ENCODE measurements around the gene TBC1D10A. TPM values are rescaled to one million over a fixed set of nuclear protein-coding genes. Genes with fewer than 3 reads are reported as not detected.

The TBC1D10A gene
- total RNA-seq, 1 donor from 2014 or later = 12.6 TPM

DNA sequence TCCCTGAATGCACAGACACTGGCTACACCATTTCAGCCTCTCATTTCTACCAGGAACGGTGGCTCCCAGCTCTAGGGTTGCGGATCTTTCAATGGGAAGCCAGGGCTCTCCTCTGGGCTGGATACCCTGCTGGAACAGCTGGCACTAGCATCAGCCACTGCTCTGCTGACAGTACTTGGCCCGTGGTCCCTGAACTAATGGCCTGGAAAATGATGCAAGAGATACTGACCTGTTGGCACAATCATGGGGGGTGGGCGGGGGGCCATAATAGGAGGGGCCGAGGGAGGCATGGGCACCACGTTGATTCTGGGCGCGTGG is 10.7 kb upstream of the TBC1D10A start:
- H3K9me3 Mint-ChIP-seq (ENCODE audit: unreplicated experiment) = no peaks in the 10 kb centered on the region
- DNase-seq (ENCODE audit: extremely low spot score, unreplicated experiment) = no peak
- H3K4me1 Mint-ChIP-seq (ENCODE audit: unreplicated experiment) = peaks cover 2% of the 10 kb centered on the region
- H3K27me3 Mint-ChIP-seq (ENCODE audit: unreplicated experiment) = no peaks in the 10 kb centered on the region
- TF ChIP-seq, protein P1, sequence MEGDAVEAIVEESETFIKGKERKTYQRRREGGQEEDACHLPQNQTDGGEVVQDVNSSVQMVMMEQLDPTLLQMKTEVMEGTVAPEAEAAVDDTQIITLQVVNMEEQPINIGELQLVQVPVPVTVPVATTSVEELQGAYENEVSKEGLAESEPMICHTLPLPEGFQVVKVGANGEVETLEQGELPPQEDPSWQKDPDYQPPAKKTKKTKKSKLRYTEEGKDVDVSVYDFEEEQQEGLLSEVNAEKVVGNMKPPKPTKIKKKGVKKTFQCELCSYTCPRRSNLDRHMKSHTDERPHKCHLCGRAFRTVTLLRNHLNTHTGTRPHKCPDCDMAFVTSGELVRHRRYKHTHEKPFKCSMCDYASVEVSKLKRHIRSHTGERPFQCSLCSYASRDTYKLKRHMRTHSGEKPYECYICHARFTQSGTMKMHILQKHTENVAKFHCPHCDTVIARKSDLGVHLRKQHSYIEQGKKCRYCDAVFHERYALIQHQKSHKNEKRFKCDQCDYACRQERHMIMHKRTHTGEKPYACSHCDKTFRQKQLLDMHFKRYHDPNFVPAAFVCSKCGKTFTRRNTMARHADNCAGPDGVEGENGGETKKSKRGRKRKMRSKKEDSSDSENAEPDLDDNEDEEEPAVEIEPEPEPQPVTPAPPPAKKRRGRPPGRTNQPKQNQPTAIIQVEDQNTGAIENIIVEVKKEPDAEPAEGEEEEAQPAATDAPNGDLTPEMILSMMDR (IDR thresholded peaks at IDR 0.05) = no peak
- peaks cover 62% of the 10 kb centered on the region for H3K36me3 Mint-ChIP-seq (ENCODE audit: unreplicated experiment)
- H3K4me3 Mint-ChIP-seq (ENCODE audit: unreplicated experiment) = no peak overlapping the region
- no peak overlapping the region for H3K27ac Mint-ChIP-seq (ENCODE audit: unreplicated experiment)

DNA sequence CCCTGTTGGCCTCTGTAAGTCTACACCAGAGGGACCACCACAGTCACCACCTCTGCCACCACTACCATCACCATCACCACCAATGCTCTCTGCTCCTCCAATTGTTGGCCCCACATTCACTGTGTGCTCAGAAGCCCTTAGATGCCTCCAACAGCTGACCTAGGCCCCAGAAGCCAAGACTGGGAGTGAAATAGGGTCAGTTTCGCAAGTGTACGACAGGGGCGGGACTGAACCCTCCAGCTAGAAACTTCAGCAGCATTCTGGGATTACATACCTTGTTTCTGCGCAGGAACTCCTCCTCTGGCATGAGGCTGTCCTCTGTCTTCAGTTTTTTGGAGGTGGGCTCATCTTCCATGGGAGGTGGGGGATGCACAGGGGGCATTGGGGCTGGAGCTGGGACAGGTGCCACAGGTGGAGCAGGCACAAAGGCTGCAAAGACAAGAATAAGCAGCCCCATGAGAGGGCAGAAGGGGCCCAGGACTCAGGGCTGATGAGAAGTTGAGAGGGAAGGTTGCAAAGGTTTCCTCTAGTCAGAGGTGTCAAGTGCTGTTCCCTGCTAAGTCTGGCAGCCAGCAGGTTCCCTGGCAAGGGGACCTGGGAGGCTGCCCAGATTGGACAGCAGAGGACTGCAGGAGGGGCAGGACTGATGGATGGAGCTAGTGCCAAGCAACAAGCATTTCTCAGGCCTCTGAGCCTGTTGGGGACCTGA is 10.2 kb upstream of the TBC1D10A start:
- H3K27me3 Mint-ChIP-seq (ENCODE audit: unreplicated experiment) = no peaks in the 10 kb centered on the region
- TF ChIP-seq, protein P1 (IDR thresholded peaks at IDR 0.05) = no peak
- H3K4me3 Mint-ChIP-seq (ENCODE audit: unreplicated experiment) = no peak overlapping the region
- H3K36me3 Mint-ChIP-seq (ENCODE audit: unreplicated experiment) = peaks cover 57% of the 10 kb centered on the region
- H3K9me3 Mint-ChIP-seq (ENCODE audit: unreplicated experiment) = no peaks in the 10 kb centered on the region
- H3K4me1 Mint-ChIP-seq (ENCODE audit: unreplicated experiment) = peaks cover 2% of the 10 kb centered on the region
- H3K27ac Mint-ChIP-seq (ENCODE audit: unreplicated experiment) = no peak overlapping the region
- no peak for DNase-seq (ENCODE audit: extremely low spot score, unreplicated experiment)

DNA sequence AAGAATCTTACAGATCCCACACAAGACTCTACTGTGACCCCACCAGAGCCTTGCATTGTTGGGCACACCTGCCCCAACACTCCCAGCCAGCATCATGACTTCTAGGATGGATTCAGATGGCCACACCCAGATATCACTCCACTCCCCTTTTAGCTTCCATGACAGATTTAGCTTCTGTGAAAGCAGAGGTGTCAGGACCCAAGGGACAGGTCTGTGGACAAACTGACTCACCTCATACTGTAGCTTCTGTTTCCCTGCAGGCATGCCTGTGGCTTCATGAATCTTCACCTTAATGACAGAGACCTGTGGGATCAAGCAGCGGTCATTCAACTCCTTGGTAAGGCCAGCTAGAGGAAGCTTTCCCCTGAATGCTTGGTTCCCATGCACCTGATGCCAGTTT is 8.5 kb upstream of the TBC1D10A start:
- Mint-ChIP-seq H3K36me3 (ENCODE audit: unreplicated experiment) (peaks cover 55% of the 10 kb centered on the region), H3K27ac (ENCODE audit: unreplicated experiment) (no peak overlapping the region), H3K4me3 (ENCODE audit: unreplicated experiment) (no peak overlapping the region), H3K4me1 (ENCODE audit: unreplicated experiment) (no peaks in the 10 kb centered on the region), H3K27me3 (ENCODE audit: unreplicated experiment) (no peaks in the 10 kb centered on the region), H3K9me3 (ENCODE audit: unreplicated experiment) (no peaks in the 10 kb centered on the region)
- TF ChIP-seq, protein P1 (IDR thresholded peaks at IDR 0.05) = no peak
- no peak for DNase-seq (ENCODE audit: extremely low spot score, unreplicated experiment)

DNA sequence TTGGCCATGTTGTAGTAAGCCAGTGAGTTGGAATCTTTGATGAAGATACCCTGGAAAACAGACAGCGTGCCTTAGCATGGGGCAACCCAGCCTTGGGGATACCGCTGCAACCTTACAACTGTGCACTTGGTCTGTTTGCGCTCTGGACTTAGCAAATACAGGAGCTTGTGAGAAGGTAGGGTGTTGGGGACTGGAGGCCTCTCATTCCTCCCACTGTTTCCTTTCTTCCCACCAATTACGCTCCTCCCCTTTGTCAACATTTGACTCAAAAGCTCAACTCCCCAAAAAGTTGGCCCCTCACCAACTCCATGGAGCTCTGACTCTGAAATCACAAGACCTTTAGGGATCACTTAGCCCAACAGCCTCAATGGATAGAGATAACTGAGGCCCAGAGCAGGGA is 7.9 kb upstream of the TBC1D10A start:
- no peak overlapping the region for H3K4me3 Mint-ChIP-seq (ENCODE audit: unreplicated experiment)
- DNase-seq (ENCODE audit: extremely low spot score, unreplicated experiment) = no peak
- no peak overlapping the region for H3K27ac Mint-ChIP-seq (ENCODE audit: unreplicated experiment)
- H3K36me3 Mint-ChIP-seq (ENCODE audit: unreplicated experiment) = peaks cover 50% of the 10 kb centered on the region
- H3K4me1 Mint-ChIP-seq (ENCODE audit: unreplicated experiment) = no peaks in the 10 kb centered on the region
- no peaks in the 10 kb centered on the region for H3K27me3 Mint-ChIP-seq (ENCODE audit: unreplicated experiment)
- H3K9me3 Mint-ChIP-seq (ENCODE audit: unreplicated experiment) = no peaks in the 10 kb centered on the region
- TF ChIP-seq, protein P1 (IDR thresholded peaks at IDR 0.05) = no peak

DNA sequence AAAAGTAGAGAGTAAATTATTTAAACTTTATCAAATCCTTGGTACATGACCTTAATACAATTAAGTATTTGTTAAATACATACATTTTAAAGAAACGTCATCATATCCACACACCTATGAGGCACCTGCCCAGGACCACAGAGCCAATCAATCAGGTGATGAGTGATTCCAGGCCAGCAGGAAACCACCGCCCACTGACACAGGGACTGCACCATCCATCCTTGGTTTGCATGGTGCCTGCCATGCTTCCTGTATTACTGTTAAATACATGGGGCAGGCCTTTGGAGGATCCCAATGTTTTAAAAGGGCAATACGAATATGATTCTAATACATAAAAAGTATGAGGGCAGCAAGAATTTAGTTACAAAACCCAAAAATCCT is 7.0 kb upstream of the TBC1D10A start:
- Mint-ChIP-seq H3K36me3 (ENCODE audit: unreplicated experiment) (peaks cover 42% of the 10 kb centered on the region), H3K4me3 (ENCODE audit: unreplicated experiment) (no peak overlapping the region), H3K9me3 (ENCODE audit: unreplicated experiment) (no peaks in the 10 kb centered on the region), H3K27ac (ENCODE audit: unreplicated experiment) (no peak overlapping the region), H3K4me1 (ENCODE audit: unreplicated experiment) (no peaks in the 10 kb centered on the region), H3K27me3 (ENCODE audit: unreplicated experiment) (no peaks in the 10 kb centered on the region)
- TF ChIP-seq, protein P1 (IDR thresholded peaks at IDR 0.05) = no peak
- no peak for DNase-seq (ENCODE audit: extremely low spot score, unreplicated experiment)

All from osteocyte (in vitro differentiated cells).